Posterior vena cava (tissue), 2 donors: ENCODE results near the gene LSM7. TPM values are rescaled to one million over a fixed set of nuclear protein-coding genes. Genes with fewer than 3 reads are reported as not detected.

ENCODE experiments used
- DNase-seq: peaks from one replicate; pipeline ENCODE4 v3.0.0-alpha.2; 2020; ENCODE audit warnings: low spot score
- intact Hi-C, 2 donors: fragments of 100-400 bp; cut with DNase I; formaldehyde crosslinking; loops; one replicate each; pipeline versions ENCODE4 v1.14.1 to v1.14.2; 2022 to 2023
- total RNA-seq, 2 donors: library from RNA; stranded (reverse); fragmentation: NEBNext Ultra II Directional; extraction: Animal tissue kit (Norgen Biotek cat#: 25700); gene quantifications; one replicate each; pipeline ENCODE4 v1.2.1, GENCODE V29; 2021
- donor health status: DM: yes; HTN: yes; CAD: no.
- donor health status: DM: yes; HTN: yes; CAD: no.

The LSM7 gene
- total RNA-seq, 2 donors from 2014 or later: 46.2 to 50.5 TPM

GRCh38 chr19:2339644-2340310 is 11.4 kb upstream of the LSM7 start:
- DNase-seq: no peak
- intact Hi-C loops: no loop called here

GRCh38 chr19:2338751-2339643 is 10.6 kb upstream of the LSM7 start:
- no peak for DNase-seq
- intact Hi-C loops: no loop called here

GRCh38 chr19:2338055-2338615 is 9.7 kb upstream of the LSM7 start:
- no peak for DNase-seq
- intact Hi-C loops: no loop called here

GRCh38 chr19:2337329-2337707 is 8.9 kb upstream of the LSM7 start:
- intact Hi-C loops: no loop called here
- DNase-seq: no peak

- intact Hi-C loops: no loop called here
- no peak for DNase-seq
Observed at GRCh38 chr19:2336528-2337328, 8.3 kb upstream of the LSM7 start.

GRCh38 chr19:2335848-2336247 is 7.5 kb upstream of the LSM7 start:
- DNase-seq: no peak
- intact Hi-C loops: no loop called here

DNA sequence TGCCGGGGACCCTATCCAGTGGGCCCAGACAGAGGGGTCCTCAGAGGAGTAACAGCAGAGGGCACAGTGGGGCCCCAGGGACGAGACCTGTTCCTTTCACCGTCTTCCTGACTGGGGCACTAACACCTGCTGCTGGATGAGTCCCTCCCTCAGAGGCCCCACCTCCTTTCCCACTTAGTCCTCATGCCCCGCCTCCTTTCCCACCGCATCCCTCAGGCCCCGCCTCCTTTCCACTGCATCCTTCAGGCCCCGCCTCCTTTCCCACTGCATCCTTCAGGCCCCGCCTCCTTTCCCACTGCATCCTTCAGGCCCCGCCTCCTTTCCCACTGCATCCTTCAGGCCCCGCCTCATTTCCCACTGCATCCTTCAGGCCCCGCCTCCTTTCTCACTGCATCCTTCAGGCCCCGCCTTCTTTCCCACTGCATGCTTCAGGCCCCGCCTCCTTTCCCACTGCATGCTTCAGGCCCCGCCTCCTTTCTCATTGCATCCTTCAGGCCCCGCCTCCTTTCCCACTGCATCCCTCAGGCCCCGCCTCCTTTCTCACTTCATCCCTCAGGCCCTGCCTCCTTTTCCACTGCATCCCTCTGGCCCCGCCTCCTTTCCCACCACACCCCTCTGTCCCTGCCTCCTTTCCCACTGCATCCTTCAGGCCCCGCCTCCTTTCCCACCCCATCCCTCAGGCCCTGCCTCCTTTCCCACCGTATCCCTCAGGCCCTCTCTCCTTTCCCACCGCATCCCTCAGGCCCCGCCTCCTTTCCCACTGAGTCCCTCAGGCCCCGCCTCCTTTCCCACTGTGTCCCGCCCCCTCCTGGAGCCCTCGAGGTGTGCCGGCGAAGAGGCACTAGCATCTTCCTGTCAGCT is 6.8 kb upstream of the LSM7 start:
- intact Hi-C loops: no loop called here
- DNase-seq: no peak

GRCh38 chr19:2334426-2334825 is 6.0 kb upstream of the LSM7 start:
- intact Hi-C loops: no loop called here
- no peak for DNase-seq

DNA sequence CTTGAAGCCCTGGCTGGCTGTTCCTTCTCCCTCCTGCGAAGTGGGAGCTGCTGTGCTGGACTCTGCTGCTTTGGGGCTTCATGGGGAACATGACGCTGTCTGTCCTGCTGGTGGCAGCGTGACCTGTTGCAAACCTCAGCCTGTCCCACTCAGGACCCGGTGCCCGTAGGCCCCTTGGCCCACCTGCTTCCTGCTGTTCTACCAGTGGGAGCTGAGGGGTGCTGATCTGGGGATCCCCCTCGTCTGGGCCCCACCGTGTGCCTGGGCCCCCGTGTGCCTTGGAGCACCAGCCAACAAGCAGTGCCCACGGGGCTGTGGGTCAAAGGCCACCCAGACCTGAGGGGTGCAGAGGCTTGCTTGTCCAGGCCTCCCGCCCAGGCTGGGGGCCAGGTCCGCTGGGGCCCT is 5.4 kb upstream of the LSM7 start:
- DNase-seq: no peak
- intact Hi-C loops: no loop called here

DNA sequence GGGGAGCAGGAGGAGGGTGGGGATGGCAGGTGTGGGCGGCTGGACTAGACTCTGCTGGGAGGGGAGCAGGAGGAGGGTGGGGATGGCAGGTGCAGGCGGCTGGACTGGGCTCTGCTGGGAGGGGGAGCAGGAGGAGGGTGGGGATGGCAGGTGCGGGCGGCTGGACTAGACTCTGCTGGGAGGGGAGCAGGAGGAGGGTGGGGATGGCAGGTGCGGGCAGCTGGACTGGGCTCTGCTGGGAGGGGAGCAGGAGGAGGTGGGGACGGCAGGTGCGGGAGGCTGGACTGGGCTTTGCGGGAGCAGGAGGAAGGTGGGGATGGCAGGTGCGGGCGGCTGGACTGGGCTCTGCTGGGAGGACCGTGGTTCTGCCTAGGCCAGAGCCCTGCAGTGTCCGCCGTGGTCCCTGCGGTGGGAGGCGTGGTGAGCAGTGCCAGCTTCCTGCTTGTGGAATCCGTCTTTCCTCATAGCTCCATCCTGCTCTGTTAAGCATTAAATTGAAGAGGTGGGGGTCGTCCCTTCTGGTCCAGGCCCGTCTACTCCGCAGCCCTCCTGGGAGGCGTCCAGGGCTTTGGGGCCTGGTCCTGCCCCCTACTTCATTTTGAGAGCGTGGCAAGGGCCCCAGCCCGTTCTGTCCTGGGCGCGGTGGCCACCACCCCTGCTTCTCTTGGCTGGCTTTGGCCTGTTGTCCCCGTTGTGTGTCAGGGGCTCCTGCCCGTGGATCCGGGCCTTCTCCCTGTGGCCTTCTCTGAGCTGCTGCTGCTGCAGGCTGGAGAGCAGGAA is 4.8 kb upstream of the LSM7 start:
- DNase-seq: no peak

DNA sequence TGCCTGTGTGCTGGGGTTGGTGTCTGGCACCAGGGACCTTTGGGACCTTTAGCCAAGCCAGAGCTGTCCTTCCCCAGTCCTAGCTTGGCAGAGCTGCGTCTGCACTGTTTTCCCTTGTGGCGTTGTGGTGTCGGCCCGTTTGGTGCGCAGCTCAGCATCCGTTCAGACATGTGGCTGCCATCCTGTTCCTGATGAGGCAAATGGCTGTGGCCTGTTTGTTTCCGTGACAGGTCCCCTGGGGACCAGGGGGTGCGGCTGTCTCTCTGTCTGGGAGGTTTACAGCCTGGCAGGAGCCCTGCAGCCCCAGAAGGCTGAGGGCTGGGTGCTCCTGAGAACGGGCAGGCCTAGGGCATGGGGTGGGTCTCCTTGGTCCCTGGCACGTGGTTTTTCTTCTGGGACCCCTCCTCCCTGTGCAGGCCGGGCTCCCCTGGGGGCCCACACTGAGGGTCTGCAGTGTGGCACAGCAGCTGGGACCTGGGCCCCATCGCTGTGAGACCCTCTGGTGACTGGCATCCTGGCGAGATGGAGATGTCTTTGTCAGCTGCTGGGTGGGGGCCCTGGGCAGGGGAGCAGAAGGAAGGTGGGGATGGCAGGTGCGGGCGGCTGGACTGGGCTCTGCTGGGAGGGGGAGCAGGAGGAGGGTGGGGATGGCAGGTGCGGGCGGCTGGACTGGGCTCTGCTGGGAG is 4.1 kb upstream of the LSM7 start:
- intact Hi-C loops: no loop called here

More for the DNA sequence above, 4.8 kb upstream of the LSM7 start:
- intact Hi-C loops: no loop called here

DNA sequence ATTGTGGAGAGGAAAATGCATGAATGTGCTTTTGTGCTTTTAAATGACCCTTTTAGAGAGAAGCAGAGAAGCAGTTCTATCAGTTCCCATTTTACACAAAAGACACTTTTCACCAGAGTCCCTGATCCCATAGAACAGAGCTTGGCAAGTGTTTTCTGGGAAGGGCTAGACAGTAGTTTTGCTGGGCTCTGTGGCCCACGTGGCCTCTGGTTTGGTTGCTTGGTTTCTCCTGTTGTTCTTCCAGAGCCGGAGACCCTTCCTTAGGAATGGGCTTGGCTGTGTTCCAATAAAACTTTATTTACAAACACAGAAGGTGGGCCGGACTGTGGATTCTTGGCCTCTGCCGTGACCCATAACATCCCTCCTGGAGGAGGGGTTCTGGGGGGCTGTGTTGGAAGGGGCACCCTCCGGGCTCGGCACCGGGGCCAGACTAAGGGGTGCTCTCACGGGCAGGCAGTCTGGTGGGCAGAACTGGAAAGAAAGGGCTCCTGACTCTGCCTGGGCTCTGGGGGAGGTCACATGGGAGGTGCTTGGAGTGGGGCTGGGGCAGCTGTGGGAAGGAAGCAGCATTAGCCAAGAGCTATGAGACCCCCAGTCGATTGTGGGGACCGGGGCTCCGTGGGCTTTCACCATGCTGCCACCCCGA is 3.3 kb upstream of the LSM7 start:
- intact Hi-C loops: no loop called here
- no peak for DNase-seq

More for the DNA sequence above, 4.1 kb upstream of the LSM7 start:
- DNase-seq: no peak

- DNase-seq: no peak
- intact Hi-C loops: no loop called here
Observed at GRCh38 chr19:2330632-2331284, 2.4 kb upstream of the LSM7 start.

GRCh38 chr19:2330255-2330631 is 1.9 kb upstream of the LSM7 start:
- no peak for DNase-seq
- intact Hi-C loops: no loop called here

- intact Hi-C loops: no loop called here
- DNase-seq: no peak
Observed at GRCh38 chr19:2329501-2329916, 1.1 kb upstream of the LSM7 start.

DNA sequence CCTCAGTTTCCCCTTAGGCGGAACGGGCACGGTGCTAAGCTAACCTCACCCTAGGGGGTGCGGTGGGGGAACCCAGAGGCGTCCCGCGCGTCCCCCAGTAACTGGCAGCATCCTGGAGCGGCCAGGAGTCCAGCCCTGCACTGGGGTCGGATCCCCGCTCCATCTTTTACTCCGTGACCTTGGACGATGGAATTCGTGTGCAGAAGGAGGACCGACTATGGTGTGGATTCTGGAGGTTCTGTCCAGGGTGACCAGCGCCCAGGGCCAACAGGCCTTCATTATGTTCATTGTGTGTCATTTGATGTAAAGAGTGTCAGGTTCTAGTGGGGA is 728 bp upstream of the LSM7 start:
- no peak for DNase-seq
- intact Hi-C loops: no loop called here
